OCI-LY7 (cell line): ENCODE data around the gene EML6. TPM values are rescaled to one million over a fixed set of nuclear protein-coding genes. Genes with fewer than 3 reads are reported as not detected.

Experiments
- BruUV-seq: library from RNA; stranded (reverse); fragments of 400-500 nt; replicated peaks from 2 replicates; lab custom pipeline; 2021; lab: Mats Ljungman, UMichigan
- CTCF ChIA-PET: fragments of 300-600 bp; sonication (Branson Sonifier 250); formaldehyde crosslinking; loops from one replicate; lab custom pipeline; 2022; ENCODE audit warnings: antibody characterized with exemption; ENCODE audit not compliant: unreplicated experiment; lab: Charles Lee
- POLR2A ChIA-PET: fragments of 300-600 bp; sonication (Branson Sonifier 250); formaldehyde crosslinking; loops from one replicate; lab custom pipeline; 2022; ENCODE audit warnings: antibody characterized with exemption; lab: Charles Lee
- DNase-seq: peaks from one replicate; pipeline ENCODE4 v3.0.0-alpha.2; 2015; ENCODE audit warnings: low spot score
- H2AFZ ChIP-seq: fragments of 200-600 bp; sonication (generic), shearing (Covaris generic); 2 replicates; pipeline ENCODE4 v1.6.1; 2014; ENCODE audit warnings: mild to moderate bottlenecking, antibody characterized with exemption, low read length, moderate library complexity
- H3K27ac ChIP-seq: fragments of 200-600 bp; sonication (generic); 2 replicates; pipeline ENCODE4 v1.5.1; 2014; ENCODE audit warnings: mixed run types, low read depth, mild to moderate bottlenecking, moderate library complexity, low read length, inconsistent platforms; ENCODE audit not compliant: poor library complexity, severe bottlenecking
- H3K36me3 ChIP-seq: fragments of 200-600 bp; sonication (generic); 2 replicates; pipeline ENCODE4 v1.6.1; 2014; ENCODE audit warnings: mild to moderate bottlenecking, antibody characterized with exemption, low read length, moderate library complexity, mixed read lengths; ENCODE audit not compliant: insufficient read depth
- H3K4me1 ChIP-seq: fragments of 200-600 bp; sonication (generic); 2 replicates; pipeline ENCODE4 v1.5.1; 2014; ENCODE audit warnings: mild to moderate bottlenecking, low read length; ENCODE audit not compliant: insufficient read depth, poor library complexity, severe bottlenecking
- H3K4me2 ChIP-seq: fragments of 200-600 bp; sonication (generic); 2 replicates; pipeline ENCODE4 v1.6.1; 2014; ENCODE audit warnings: mild to moderate bottlenecking, low read length
- H3K4me3 ChIP-seq: fragments of 200-600 bp; sonication (generic); 2 replicates; pipeline ENCODE4 v1.5.1; 2014; ENCODE audit warnings: mild to moderate bottlenecking, low read depth, low read length; ENCODE audit not compliant: poor library complexity, severe bottlenecking
- H3K79me2 ChIP-seq: fragments of 200-600 bp; sonication (generic); 2 replicates; pipeline ENCODE4 v1.6.1; 2016; ENCODE audit warnings: low read depth, mild to moderate bottlenecking, low read length, moderate library complexity, mixed read lengths; ENCODE audit not compliant: insufficient read depth
- H3K9me2 ChIP-seq: fragments of 200-600 bp; sonication (generic); 2 replicates; pipeline ENCODE4 v1.6.1; 2016; ENCODE audit warnings: mild to moderate bottlenecking, low read length, mixed read lengths; ENCODE audit not compliant: insufficient read depth
- H3K9me3 ChIP-seq: fragments of 200-600 bp; sonication (generic); 2 replicates; pipeline ENCODE4 v1.6.1; 2014; ENCODE audit warnings: mild to moderate bottlenecking, mixed run types, low read length, mixed read lengths
- H4K20me1 ChIP-seq: fragments of 200-600 bp; sonication (generic); 2 replicates; pipeline ENCODE4 v1.6.1; 2014; ENCODE audit warnings: mild to moderate bottlenecking, antibody characterized with exemption, low read length, moderate library complexity, mixed read lengths; ENCODE audit not compliant: insufficient read depth
- EZH2phosphoT487 ChIP-seq: fragments of 200-600 bp; sonication (generic); IDR thresholded peaks from 2 replicates; pipeline ENCODE4 v1.6.1; 2018; ENCODE audit warnings: low read depth, borderline replicate concordance, mild to moderate bottlenecking, mixed run types, antibody characterized with exemption, low read length, moderate library complexity, mixed read lengths
- intact Hi-C: fragments of 100-400 bp; cut with micrococcal nuclease; formaldehyde crosslinking; loops from one replicate; pipeline ENCODE4 v1.10.0; 2022; ENCODE audit not compliant: unreplicated experiment
- total RNA-seq, 2 experiments: library from RNA; depleted of rRNA in 1 of 2; stranded (reverse); fragments of >200 nt in 1 of 2; shearing (Covaris generic) in 1 of 2; gene quantifications; 2 replicates each; pipeline ENCODE4 v1.2.3, GENCODE V29; 2014 to 2022
- TF ChIP-seq, protein P1 (sequence below): fragments of 200-600 bp; sonication (generic); conservative IDR thresholded peaks from 2 replicates; pipeline ENCODE4 v1.5.1; 2014; ENCODE audit warnings: mild to moderate bottlenecking, antibody characterized with exemption, low read length, moderate library complexity, mixed read lengths

EML6 gene
- total RNA-seq, 2 experiments from 2014 or later: 310 to 367 TPM

DNA sequence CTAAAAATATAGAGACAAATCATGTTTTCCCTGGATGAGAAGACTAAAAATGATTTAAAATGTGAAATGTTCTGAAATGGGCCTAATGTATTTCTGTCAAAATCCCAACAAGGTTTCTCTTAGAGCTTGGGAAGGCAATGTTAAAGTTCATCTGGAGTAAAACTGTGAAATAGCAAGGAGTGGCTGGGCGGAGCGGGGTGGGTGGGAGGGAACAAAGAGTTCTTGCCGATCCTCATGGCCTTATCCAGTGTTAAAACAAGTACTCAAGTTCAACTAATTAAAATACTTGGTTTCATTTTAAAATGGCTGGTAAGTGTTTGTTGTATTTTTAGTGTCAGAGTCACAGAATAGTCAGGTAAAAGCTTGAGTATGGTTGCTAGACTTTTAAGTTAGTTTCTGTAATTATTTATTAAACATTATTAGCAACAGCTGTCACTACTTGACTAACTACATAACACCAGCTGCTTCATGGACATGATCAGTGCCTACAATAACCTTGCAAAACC is 239.5 kb downstream of the EML6 start:
- BruUV-seq: no TSS peak
- no peak for DNase-seq
- peaks cover 96% of the 10 kb centered on the region for H3K36me3 ChIP-seq
- no peaks in the 10 kb centered on the region for H3K79me2 ChIP-seq
- POLR2A ChIA-PET: interaction anchor here (0.9 kb wide), 1 partner anchor 12 kb away, joined by 3 read pairs; no protein-coding TSS in a partner anchor
- CTCF ChIA-PET: no interaction called here
- no peak overlapping the region for H3K27ac ChIP-seq
- H4K20me1 ChIP-seq: no peaks in the 10 kb centered on the region
- H3K9me2 ChIP-seq: no peaks in the 10 kb centered on the region
- H3K4me2 ChIP-seq: no peak overlapping the region
- no peak overlapping the region for H3K4me3 ChIP-seq
- H2AFZ ChIP-seq: no peak overlapping the region
- no peaks in the 10 kb centered on the region for H3K4me1 ChIP-seq
- TF ChIP-seq, protein P1, sequence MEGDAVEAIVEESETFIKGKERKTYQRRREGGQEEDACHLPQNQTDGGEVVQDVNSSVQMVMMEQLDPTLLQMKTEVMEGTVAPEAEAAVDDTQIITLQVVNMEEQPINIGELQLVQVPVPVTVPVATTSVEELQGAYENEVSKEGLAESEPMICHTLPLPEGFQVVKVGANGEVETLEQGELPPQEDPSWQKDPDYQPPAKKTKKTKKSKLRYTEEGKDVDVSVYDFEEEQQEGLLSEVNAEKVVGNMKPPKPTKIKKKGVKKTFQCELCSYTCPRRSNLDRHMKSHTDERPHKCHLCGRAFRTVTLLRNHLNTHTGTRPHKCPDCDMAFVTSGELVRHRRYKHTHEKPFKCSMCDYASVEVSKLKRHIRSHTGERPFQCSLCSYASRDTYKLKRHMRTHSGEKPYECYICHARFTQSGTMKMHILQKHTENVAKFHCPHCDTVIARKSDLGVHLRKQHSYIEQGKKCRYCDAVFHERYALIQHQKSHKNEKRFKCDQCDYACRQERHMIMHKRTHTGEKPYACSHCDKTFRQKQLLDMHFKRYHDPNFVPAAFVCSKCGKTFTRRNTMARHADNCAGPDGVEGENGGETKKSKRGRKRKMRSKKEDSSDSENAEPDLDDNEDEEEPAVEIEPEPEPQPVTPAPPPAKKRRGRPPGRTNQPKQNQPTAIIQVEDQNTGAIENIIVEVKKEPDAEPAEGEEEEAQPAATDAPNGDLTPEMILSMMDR: no peak
- no peak for TF ChIP-seq EZH2phosphoT487
- no peaks in the 10 kb centered on the region for H3K9me3 ChIP-seq
- intact Hi-C loops: no loop called here

GRCh38 chr2:54963476-54963875 is 240.0 kb downstream of the EML6 start:
- H3K9me3 ChIP-seq: no peaks in the 10 kb centered on the region
- H3K27ac ChIP-seq: no peak overlapping the region
- no peak overlapping the region for H2AFZ ChIP-seq
- no peak overlapping the region for H3K4me3 ChIP-seq
- BruUV-seq: TSS peak; percentile 46
- H3K4me2 ChIP-seq: no peak overlapping the region
- no peak for TF ChIP-seq EZH2phosphoT487
- TF ChIP-seq, protein P1: no peak
- intact Hi-C loops: no loop called here
- no peaks in the 10 kb centered on the region for H3K79me2 ChIP-seq
- no peaks in the 10 kb centered on the region for H3K9me2 ChIP-seq
- ChIA-PET POLR2A (interaction anchor here (0.6 to 0.9 kb wide), 2 partner anchors 13 to 56 kb away, joined by 3 read pairs; no protein-coding TSS in a partner anchor), CTCF (no interaction called here)
- H3K4me1 ChIP-seq: no peaks in the 10 kb centered on the region
- no peaks in the 10 kb centered on the region for H4K20me1 ChIP-seq
- DNase-seq: no peak
- H3K36me3 ChIP-seq: peaks cover 96% of the 10 kb centered on the region

DNA sequence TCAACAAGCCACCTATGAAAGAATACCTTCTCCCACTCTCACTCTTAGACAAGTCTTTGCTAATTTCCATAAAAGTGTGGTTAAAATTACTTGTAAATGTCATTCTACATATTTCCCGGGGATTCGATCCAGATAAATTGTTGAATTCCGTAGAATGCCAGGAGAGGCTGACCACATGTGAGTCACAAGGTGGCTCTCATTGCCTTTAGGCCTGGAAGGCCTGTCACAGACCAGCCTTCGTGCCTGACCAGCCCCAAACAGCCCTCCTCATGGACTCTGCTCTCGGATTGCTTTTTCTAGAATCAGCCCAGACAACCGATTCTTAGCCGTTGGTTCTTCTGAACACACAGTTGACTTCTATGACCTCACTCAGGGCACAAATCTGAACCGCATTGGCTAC is 240.8 kb downstream of the EML6 start:
- intact Hi-C loops: no loop called here
- H2AFZ ChIP-seq: no peak overlapping the region
- no peaks in the 10 kb centered on the region for H4K20me1 ChIP-seq
- H3K4me1 ChIP-seq: no peaks in the 10 kb centered on the region
- ChIA-PET POLR2A (no interaction called here), CTCF (no interaction called here)
- H3K27ac ChIP-seq: no peak overlapping the region
- no peaks in the 10 kb centered on the region for H3K9me3 ChIP-seq
- H3K9me2 ChIP-seq: no peaks in the 10 kb centered on the region
- H3K4me3 ChIP-seq: no peak overlapping the region
- peaks cover 96% of the 10 kb centered on the region for H3K36me3 ChIP-seq
- no TSS peak for BruUV-seq
- H3K4me2 ChIP-seq: no peak overlapping the region
- TF ChIP-seq, protein P1: no peak
- no peak for TF ChIP-seq EZH2phosphoT487
- no peak for DNase-seq
- no peaks in the 10 kb centered on the region for H3K79me2 ChIP-seq
